Nephron progenitor cell (in vitro differentiated cells): ENCODE data around the gene CDKAL1.

Source experiments
- DNase-seq: peaks from one replicate; pipeline ENCODE4 v3.0.0; 2021
- H3K27ac Mint-ChIP-seq: 2 replicates; pipeline ENCODE4 v1.8.0; 2021; ENCODE audit warnings: mild to moderate bottlenecking, moderate library complexity, mixed read lengths
- H3K27me3 Mint-ChIP-seq: 2 replicates; pipeline ENCODE4 v1.8.0; 2021; ENCODE audit warnings: mild to moderate bottlenecking, low read depth, mixed read lengths; ENCODE audit not compliant: poor library complexity
- H3K36me3 Mint-ChIP-seq: 2 replicates; pipeline ENCODE4 v1.8.0; 2021; ENCODE audit warnings: low read depth, mixed read lengths
- H3K4me1 Mint-ChIP-seq: 2 replicates; pipeline ENCODE4 v1.8.0; 2021; ENCODE audit warnings: mixed read lengths
- H3K4me3 Mint-ChIP-seq: 2 replicates; pipeline ENCODE4 v1.8.0; 2021; ENCODE audit warnings: mild to moderate bottlenecking, moderate library complexity, mixed read lengths
- H3K9me3 Mint-ChIP-seq: 2 replicates; pipeline ENCODE4 v1.8.0; 2021; ENCODE audit warnings: mild to moderate bottlenecking, moderate library complexity, mixed read lengths
- CTCF ChIP-seq: fragments of 200-600 bp; sonication (generic); IDR thresholded peaks from 2 replicates; pipeline ENCODE4 v1.5.0; 2021; ENCODE audit warnings: antibody characterized with exemption

The CDKAL1 gene

GRCh38 chr6:21067521-21067920, 533.3 kb downstream of the CDKAL1 start:
- Mint-ChIP-seq H3K4me1 (peaks cover 9% of the 10 kb centered on the region), H3K36me3 (peaks cover 47% of the 10 kb centered on the region), H3K27me3 (peaks cover 3% of the 10 kb centered on the region), H3K4me3 (no peak overlapping the region), H3K9me3 (peaks cover 31% of the 10 kb centered on the region), H3K27ac (no peak overlapping the region)
- no peak for DNase-seq
- TF ChIP-seq CTCF: no peak

- Mint-ChIP-seq H3K9me3 (peaks cover 51% of the 10 kb centered on the region), H3K36me3 (peaks cover 67% of the 10 kb centered on the region), H3K27me3 (peaks cover 3% of the 10 kb centered on the region), H3K4me3 (no peak overlapping the region), H3K27ac (no peak overlapping the region), H3K4me1 (peaks cover 9% of the 10 kb centered on the region)
- no peak for DNase-seq
- no peak for TF ChIP-seq CTCF
Measured at GRCh38 chr6:21070620-21071019, 536.4 kb downstream of the CDKAL1 start.

DNA sequence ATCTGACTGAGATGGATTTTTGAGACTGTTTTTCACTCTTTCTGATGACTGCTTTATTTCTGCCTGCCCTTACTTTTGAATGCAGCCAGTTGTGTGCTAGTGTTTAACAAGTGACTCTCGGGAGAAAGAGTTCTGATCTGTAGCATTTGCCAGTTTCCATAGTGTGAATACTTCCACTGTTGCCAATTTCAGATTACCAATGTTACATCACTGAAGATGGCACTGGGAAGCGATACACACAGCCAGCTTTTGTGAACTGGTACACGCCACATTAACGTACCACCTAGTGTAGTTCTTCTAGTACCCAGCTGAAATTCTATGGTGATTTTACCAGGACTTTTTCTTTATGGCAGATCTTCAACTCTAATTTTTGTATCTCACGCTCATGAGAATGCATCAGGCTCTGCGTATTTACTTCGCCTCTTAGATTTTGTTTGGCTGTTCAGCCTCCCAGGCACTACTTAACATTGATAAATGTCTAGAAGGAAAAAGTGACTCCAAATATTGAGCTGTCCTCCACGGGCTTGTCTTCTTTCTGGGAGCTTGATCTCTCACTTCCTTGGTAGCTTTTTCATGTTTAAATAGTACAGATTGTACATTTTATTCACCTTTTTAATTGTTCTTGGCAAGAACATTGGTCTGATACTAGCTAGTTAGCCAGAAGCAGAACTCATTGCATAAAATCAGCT, 537.7 kb downstream of the CDKAL1 start:
- peaks cover 3% of the 10 kb centered on the region for H3K27me3 Mint-ChIP-seq
- no peak for TF ChIP-seq CTCF
- H3K4me3 Mint-ChIP-seq: no peak overlapping the region
- H3K9me3 Mint-ChIP-seq: peaks cover 54% of the 10 kb centered on the region
- H3K4me1 Mint-ChIP-seq: peaks cover 9% of the 10 kb centered on the region
- no peak for DNase-seq
- peaks cover 71% of the 10 kb centered on the region for H3K36me3 Mint-ChIP-seq
- peak overlapping the region; percentile 36 for H3K27ac Mint-ChIP-seq

- peaks cover 3% of the 10 kb centered on the region for H3K27me3 Mint-ChIP-seq
- H3K36me3 Mint-ChIP-seq: peaks cover 61% of the 10 kb centered on the region
- no peak for DNase-seq
- no peak overlapping the region for H3K27ac Mint-ChIP-seq
- H3K4me3 Mint-ChIP-seq: no peak overlapping the region
- peaks cover 62% of the 10 kb centered on the region for H3K9me3 Mint-ChIP-seq
- H3K4me1 Mint-ChIP-seq: peaks cover 9% of the 10 kb centered on the region
- no peak for TF ChIP-seq CTCF
Measured at GRCh38 chr6:21073318-21073839, 539.1 kb downstream of the CDKAL1 start.

DNA sequence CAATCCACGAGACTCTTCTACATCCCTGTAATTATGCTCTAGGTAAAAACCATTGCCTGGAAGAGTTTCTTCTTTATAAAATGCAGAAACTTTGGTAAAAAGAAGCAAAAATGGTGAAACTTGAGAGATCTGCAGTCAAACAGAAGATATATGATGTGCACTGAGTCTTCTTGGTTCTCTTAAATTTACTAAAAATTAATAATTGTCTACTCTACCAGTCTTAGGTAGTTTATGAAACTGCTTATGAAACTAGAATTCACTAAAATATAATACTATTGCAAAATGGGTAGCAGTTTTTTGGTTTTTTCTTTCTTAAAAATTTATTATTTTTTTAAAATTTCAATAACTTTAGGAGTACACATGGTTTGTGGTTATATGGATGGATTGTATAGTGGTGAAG, 540.2 kb downstream of the CDKAL1 start:
- peaks cover 9% of the 10 kb centered on the region for H3K4me1 Mint-ChIP-seq
- no peak overlapping the region for H3K4me3 Mint-ChIP-seq
- no peak for DNase-seq
- H3K9me3 Mint-ChIP-seq: peaks cover 61% of the 10 kb centered on the region
- peaks cover 61% of the 10 kb centered on the region for H3K36me3 Mint-ChIP-seq
- no peak overlapping the region for H3K27ac Mint-ChIP-seq
- no peak for TF ChIP-seq CTCF
- peaks cover 3% of the 10 kb centered on the region for H3K27me3 Mint-ChIP-seq

DNA sequence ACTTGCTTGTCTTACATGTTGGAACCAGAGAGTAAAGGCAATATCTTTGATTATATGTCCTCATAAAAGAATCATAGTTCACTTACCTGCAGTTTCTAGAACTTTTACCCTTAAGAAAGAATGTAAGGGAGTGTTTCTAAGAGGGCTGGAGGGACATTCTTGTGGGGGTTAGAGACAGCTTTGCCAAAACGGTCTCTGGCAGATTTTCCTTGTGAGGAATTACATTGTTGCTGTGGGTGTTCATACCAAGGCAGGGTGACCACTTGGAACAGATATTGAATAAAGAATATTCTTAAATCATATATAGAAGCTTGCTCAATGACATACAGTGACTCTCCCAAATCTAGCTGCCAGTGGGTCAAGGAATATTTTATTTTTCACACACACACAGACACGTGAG, 541.7 kb downstream of the CDKAL1 start:
- H3K36me3 Mint-ChIP-seq: peaks cover 55% of the 10 kb centered on the region
- no peak for TF ChIP-seq CTCF
- peaks cover 3% of the 10 kb centered on the region for H3K27me3 Mint-ChIP-seq
- peaks cover 49% of the 10 kb centered on the region for H3K9me3 Mint-ChIP-seq
- DNase-seq: no peak
- peaks cover 9% of the 10 kb centered on the region for H3K4me1 Mint-ChIP-seq
- no peak overlapping the region for H3K4me3 Mint-ChIP-seq
- H3K27ac Mint-ChIP-seq: no peak overlapping the region
